T1000 (cell line): ENCODE measurements around the gene HBM.
"Not testable (repeated sequence)": the region's sequence is repeated elsewhere in the genome, so short reads cannot be mapped to it uniquely, and the experiment has no call there.

Experiments
- DNase-seq: peaks from one replicate; lab custom pipeline; 2025; ENCODE audit warnings: mixed read lengths; lab: John Stamatoyannopoulos, UW

HBM gene

GRCh38 chr16:169014-169413, 3.2 kb downstream of the HBM start:
- DNase-seq: no peak

GRCh38 chr16:170088-170507, 4.3 kb downstream of the HBM start:
- not testable (repeated sequence) for DNase-seq

GRCh38 chr16:170788-171187, 5.0 kb downstream of the HBM start:
- DNase-seq: no peak

GRCh38 chr16:172374-172941, 6.7 kb downstream of the HBM start, which contains the start of gene HBA2:
Gene HBA2 (plus strand): TSS chr16:172876. CDS start chr16:172913, 37 bp downstream.
- DNase-seq: not testable (repeated sequence)

GRCh38 chr16:173211-173854, 7.6 kb downstream of the HBM start:
- DNase-seq: not testable (repeated sequence)

- not testable (repeated sequence) for DNase-seq
These were observed 8.4 kb downstream of the HBM start for GRCh38 chr16:173928-174769.

- DNase-seq: no peak
These were observed 9.5 kb downstream of the HBM start for GRCh38 chr16:175011-175949.

GRCh38 chr16:176006-176405, 10.2 kb downstream of the HBM start:
- DNase-seq: not testable (repeated sequence)

GRCh38 chr16:176477-177382, 11.0 kb downstream of the HBM start, which contains the start of gene HBA1:
Gene HBA1 (plus strand): TSS chr16:176680. CDS start chr16:176717, 37 bp downstream.
- not testable (repeated sequence) for DNase-seq

GRCh38 chr16:177394-177822, 11.6 kb downstream of the HBM start:
- no peak for DNase-seq

- no peak for DNase-seq
These were observed 12.3 kb downstream of the HBM start for GRCh38 chr16:177981-178667.

GRCh38 chr16:178668-179015, 12.9 kb downstream of the HBM start:
- no peak for DNase-seq

- no peak for DNase-seq
These were observed 13.7 kb downstream of the HBM start for GRCh38 chr16:179211-180092.

- DNase-seq: peak; percentile 44
These were observed 14.4 kb downstream of the HBM start, which contains the start of gene HBQ1 for GRCh38 chr16:180101-180675. Gene HBQ1 (plus strand): TSS chr16:180459. CDS start chr16:180487, 28 bp downstream.

GRCh38 chr16:180681-181564, 15.1 kb downstream of the HBM start:
- peak; percentile 32 for DNase-seq

GRCh38 chr16:181565-182021, 15.8 kb downstream of the HBM start:
- no peak for DNase-seq

- DNase-seq: no peak
These were observed 17.2 kb downstream of the HBM start for GRCh38 chr16:183005-183404.
